HepG2 (cell line): Measurements from ENCODE around the gene ZNF30. TPM values are rescaled to one million over a fixed set of nuclear protein-coding genes. Genes with fewer than 3 reads are reported as not detected.

Experiments used
- ATAC-seq: fragments of 200-7000 bp; cut with Tn5 transposase; 3 replicates; pipeline ENCODE4 v1.9.1; 2020; ENCODE audit warnings: mild to moderate bottlenecking, moderate library complexity
- BruUV-seq: library from RNA; stranded (reverse); fragments of 400-500 nt; replicated peaks from 2 replicates; lab custom pipeline; 2021; lab: Mats Ljungman, UMichigan
- CTCF ChIA-PET: fragments of 300-600 bp; formaldehyde crosslinking; extraction: SDS; loops from one replicate; lab custom pipeline; 2021; ENCODE audit warnings: low total read pairs, inconsistent platforms, low intra/inter-chr PET ratio; lab: Yijun Ruan, JAX
- POLR2A ChIA-PET: fragments of 350-600 bp; sonication (Branson Sonifier 250); formaldehyde crosslinking; loops from one replicate; lab custom pipeline; 2020; ENCODE audit warnings: antibody characterized with exemption, inconsistent platforms; lab: Yijun Ruan, JAX
- DNase-seq: peaks from one replicate; pipeline ENCODE4 v3.0.0-alpha.2; 2015; ENCODE audit warnings: low spot score
- FAIRE-seq: peaks from 3 replicates; lab custom pipeline; 2011; peaks lifted over from hg19 to GRCh38; lab: Jason Lieb, UNC
- H2AFZ ChIP-seq: one replicate; pipeline ENCODE4 v1.6.1; 2011; ENCODE audit warnings: low read length, inconsistent platforms
- H3K27ac ChIP-seq: fragments of 300-600 bp; 3 replicates; pipeline ENCODE4 v1.8.0; 2011; ENCODE audit warnings: mixed run types, mild to moderate bottlenecking, mixed read lengths, low read length, inconsistent platforms; ENCODE audit not compliant: insufficient read depth; ENCODE audit errors: extremely low read length
- H3K27me3 ChIP-seq, 2 experiments: fragments of 200-600 bp in 1 of 2; 2 replicates in 1 of 2; 3 replicates in 1 of 2; pipeline versions ENCODE4 v1.6.0 to v1.8.0; 2011; ENCODE audit warnings: low read length in 2 of 2, mild to moderate bottlenecking in 2 of 2, moderate library complexity in 2 of 2, inconsistent platforms in 1 of 2; ENCODE audit not compliant: insufficient read depth in 2 of 2, control insufficient read depth in 1 of 2
- H3K36me3 ChIP-seq, 2 experiments: fragments of 200-600 bp in 1 of 2; replicated peaks in 1 of 2; 2 replicates in 1 of 2; 3 replicates in 1 of 2; pipeline versions ENCODE4 v1.5.1 to v1.8.0; 2011; ENCODE audit warnings: low read length in 2 of 2, inconsistent platforms in 1 of 2; ENCODE audit not compliant: insufficient read depth in 2 of 2, control insufficient read depth in 1 of 2
- H3K4me1 ChIP-seq: 2 replicates; pipeline ENCODE4 v1.5.1; 2012; ENCODE audit warnings: low read length, inconsistent platforms; ENCODE audit not compliant: insufficient read depth
- H3K4me2 ChIP-seq: 2 replicates; pipeline ENCODE4 v1.6.0; 2011; ENCODE audit warnings: low read depth, low read length, inconsistent platforms
- H3K4me3 ChIP-seq, 3 experiments: fragments of 200-600 bp in 1 of 3; sonication (generic), shearing (Covaris generic) in 1 of 3; replicated peaks in 1 of 3; 2 replicates each; pipeline ENCODE4 v1.5.1; 2011 to 2016; ENCODE audit warnings: low read length in 3 of 3, inconsistent platforms in 2 of 3, low read depth in 2 of 3, mild to moderate bottlenecking in 2 of 3, control low read depth in 1 of 3, mixed read lengths in 1 of 3; ENCODE audit not compliant: insufficient read depth in 1 of 3
- H3K79me2 ChIP-seq: one replicate; pipeline ENCODE4 v1.6.1; 2011; ENCODE audit warnings: low read length, inconsistent platforms; ENCODE audit not compliant: insufficient read depth
- H3K9ac ChIP-seq: 2 replicates; pipeline ENCODE4 v1.6.0; 2011; ENCODE audit warnings: mild to moderate bottlenecking, low read depth, low read length, inconsistent platforms; ENCODE audit not compliant: insufficient read depth
- H3K9me3 ChIP-seq: 2 replicates; pipeline ENCODE4 v1.5.1; 2012; ENCODE audit warnings: mild to moderate bottlenecking, low read length
- H4K20me1 ChIP-seq: 2 replicates; pipeline ENCODE4 v1.6.0; 2011; ENCODE audit warnings: inconsistent platforms, mild to moderate bottlenecking, low read length, moderate library complexity; ENCODE audit not compliant: insufficient read depth
- CCDC6 ChIP-seq: sonication (generic); formaldehyde crosslinking; IDR thresholded peaks from 2 replicates; pipeline ENCODE4 v1.8.1; 2022; ENCODE audit warnings: mild to moderate bottlenecking, missing genetic modification reagents, moderate library complexity
- DPF2 ChIP-seq: sonication (generic); formaldehyde crosslinking; IDR thresholded peaks from 2 replicates; pipeline ENCODE4 v1.4.0; 2020; ENCODE audit warnings: mild to moderate bottlenecking, low read depth, missing genetic modification reagents, borderline replicate concordance
- ELF3 ChIP-seq: IDR thresholded peaks from 2 replicates; pipeline ENCODE4 v1.6.1; 2016; ENCODE audit warnings: missing genetic modification reagents, missing compliant biosample characterization
- MAFK ChIP-seq, 2 experiments: IDR thresholded peaks in 1 of 2; conservative IDR thresholded peaks in 1 of 2; 2 replicates each; pipeline ENCODE4 v1.6.1; 2011; ENCODE audit warnings: improper control_type of control experiment in 2 of 2, low read length in 2 of 2
- PRPF4 ChIP-seq: fragments of 200-400 bp; formaldehyde crosslinking; IDR thresholded peaks from 2 replicates; pipeline ENCODE4 v1.6.1; 2016; ENCODE audit warnings: low read length, low read depth; ENCODE audit not compliant: poor library complexity, severe bottlenecking
- SALL2 ChIP-seq: sonication (generic); formaldehyde crosslinking; IDR thresholded peaks from 2 replicates; pipeline ENCODE4 v1.8.1; 2023; ENCODE audit warnings: mild to moderate bottlenecking, missing genetic modification reagents, inconsistent platforms
- TOPORS ChIP-seq: sonication (generic); formaldehyde crosslinking; IDR thresholded peaks from 2 replicates; pipeline ENCODE4 v1.8.0; 2023; ENCODE audit warnings: mild to moderate bottlenecking, missing genetic modification reagents
- XRCC5 ChIP-seq: fragments of 200-400 bp; formaldehyde crosslinking; optimal IDR thresholded peaks from 2 replicates; pipeline ENCODE3; 2017; ENCODE audit warnings: mild to moderate bottlenecking, low read length
- ZNF160 ChIP-seq: sonication (generic); formaldehyde crosslinking; IDR thresholded peaks from 2 replicates; pipeline ENCODE4 v1.8.0; 2022; ENCODE audit warnings: mild to moderate bottlenecking, inconsistent platforms, missing genetic modification reagents
- ZNF180 ChIP-seq: sonication (generic); formaldehyde crosslinking; IDR thresholded peaks from 2 replicates; pipeline ENCODE4 v1.4.0; 2020; ENCODE audit warnings: low read depth, missing genetic modification reagents, borderline replicate concordance
- ZNF230 ChIP-seq: sonication (generic); formaldehyde crosslinking; IDR thresholded peaks from 2 replicates; pipeline ENCODE4 v1.4.0; 2020; ENCODE audit warnings: mild to moderate bottlenecking, missing genetic modification reagents
- ZNF550 ChIP-seq: sonication (generic); formaldehyde crosslinking; IDR thresholded peaks from 2 replicates; pipeline ENCODE4 v1.4.0; 2020; ENCODE audit warnings: mild to moderate bottlenecking, missing genetic modification reagents, borderline replicate concordance
- WGBS: methylation state at CpG from one replicate; pipeline ENCODE4 v1.1.6; 2017; ENCODE audit warnings: low lambda C conversion rate; 5-methylcytosine and 5-hydroxymethylcytosine counted together
- in situ Hi-C: cut with HindIII; loops from 2 replicates; pipeline ENCODE4 v1.10.0; 2017; ENCODE audit warnings: low pct_unique_long_range_greater_than_20kb; ENCODE audit not compliant: extremely low pct_ligation_motif_present
- intact Hi-C: fragments of 100-400 bp; cut with micrococcal nuclease; formaldehyde crosslinking; loops from one replicate; pipeline ENCODE4 v1.10.0; 2022; ENCODE audit not compliant: unreplicated experiment
- polyA plus RNA-seq, 8 experiments: library from polyadenylated mRNA; depleted of rRNA in 3 of 8; stranded (reverse) in 7 of 8; unstranded in 1 of 8; fragments of >200 nt; fragmentation: Illumina TruSeq in 4 of 8; extraction: Trizol in 4 of 8; gene quantifications; 2 replicates each; pipeline versions ENCODE4 v1.2.1 to v1.2.3, GENCODE V29; 2011 to 2016; ENCODE audit warnings: low read depth in 4 of 8, missing spikeins in 1 of 8, mixed read lengths in 1 of 8; ENCODE audit not compliant: insufficient read depth in 1 of 8
- total RNA-seq, 5 experiments: library from RNA; depleted of rRNA; stranded (reverse); fragments of >200 nt; fragmentation: Illumina TruSeq; extraction: Trizol; gene quantifications; 2 replicates each; pipeline ENCODE4 v1.2.3, GENCODE V29; 2016; ENCODE audit warnings: low read depth in 1 of 5
- TF ChIP-seq, protein P1 (sequence below): IDR thresholded peaks from 2 replicates; pipeline ENCODE4 v1.6.1; 2018; ENCODE audit warnings: missing genetic modification reagents
- TF ChIP-seq, protein P2 (sequence below): sonication (generic); formaldehyde crosslinking; IDR thresholded peaks from 2 replicates; pipeline ENCODE4 v1.5.0; 2020; ENCODE audit warnings: mild to moderate bottlenecking, missing genetic modification reagents
- TF ChIP-seq, protein P3 (sequence below): sonication (generic); formaldehyde crosslinking; IDR thresholded peaks from 2 replicates; pipeline ENCODE4 v1.5.0; 2020; ENCODE audit warnings: missing genetic modification reagents, mild to moderate bottlenecking, borderline replicate concordance

ZNF30 gene
- total and polyA plus RNA-seq, 2 of the 13 experiments (the other 11 are each of a cell fraction or from before 2014, with no cell fraction given) = 2.3 to 4.4 TPM

DNA sequence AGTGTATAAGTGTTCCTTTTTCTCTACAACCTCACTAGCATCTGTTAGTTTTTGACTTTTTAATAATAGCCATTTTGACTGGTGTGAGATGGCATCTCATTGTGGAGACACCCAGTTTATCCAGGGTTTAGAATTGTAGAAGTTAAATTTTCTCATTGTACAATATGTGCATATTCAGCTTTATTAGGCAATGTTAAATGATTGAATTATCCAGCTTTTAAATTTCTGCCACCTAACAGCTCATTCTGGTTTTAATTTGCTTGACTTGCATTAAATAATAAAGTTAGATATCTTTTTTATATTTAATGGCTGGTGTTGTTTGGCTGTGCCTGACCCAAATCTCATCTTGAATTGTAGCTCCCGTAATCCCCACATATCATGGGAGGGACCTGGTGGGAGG, 46.7 kb upstream of the ZNF30 start:
- intact Hi-C loops (no loop called here), in situ Hi-C loops (no loop called here)
- H3K4me2 ChIP-seq = no peak overlapping the region
- peaks cover 2 to 9% of the 10 kb centered on the region in 2 experiments; a peak in 3 of 5 replicates for H3K27me3 ChIP-seq
- no peak for FAIRE-seq
- no peaks in the 10 kb centered on the region for H3K79me2 ChIP-seq
- ChIA-PET CTCF (no interaction called here), POLR2A (no interaction called here)
- no peak overlapping the region for H3K4me3 ChIP-seq
- 41% methylated on average over 1 of the region's 1 CpG for WGBS
- H3K4me1 ChIP-seq = peaks cover 28% of the 10 kb centered on the region
- BruUV-seq = no TSS peak
- no peak for DNase-seq
- TF ChIP-seq, protein P1, sequence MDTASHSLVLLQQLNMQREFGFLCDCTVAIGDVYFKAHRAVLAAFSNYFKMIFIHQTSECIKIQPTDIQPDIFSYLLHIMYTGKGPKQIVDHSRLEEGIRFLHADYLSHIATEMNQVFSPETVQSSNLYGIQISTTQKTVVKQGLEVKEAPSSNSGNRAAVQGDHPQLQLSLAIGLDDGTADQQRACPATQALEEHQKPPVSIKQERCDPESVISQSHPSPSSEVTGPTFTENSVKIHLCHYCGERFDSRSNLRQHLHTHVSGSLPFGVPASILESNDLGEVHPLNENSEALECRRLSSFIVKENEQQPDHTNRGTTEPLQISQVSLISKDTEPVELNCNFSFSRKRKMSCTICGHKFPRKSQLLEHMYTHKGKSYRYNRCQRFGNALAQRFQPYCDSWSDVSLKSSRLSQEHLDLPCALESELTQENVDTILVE = no peak
- TF ChIP-seq PRPF4 (no peak), CCDC6 (CRISPR knock-in tag) (no peak), MAFK (conservative IDR thresholded peaks at IDR 0.05 in 1 of 2, IDR thresholded peaks at IDR 0.05 in 1 of 2; ENCODE audit: low read length in 2 of 2) (peak in 1 of 2 experiments; percentile 25; a peak in 1 of 4 replicates)
- H3K9me3 ChIP-seq = peaks cover 11% of the 10 kb centered on the region; the same call in 1 of the 2 replicates
- H3K27ac ChIP-seq = no peak overlapping the region
- H2AFZ ChIP-seq = no peak overlapping the region
- H3K36me3 ChIP-seq = no peaks in the 10 kb centered on the region
- H4K20me1 ChIP-seq = no peaks in the 10 kb centered on the region
- no peak overlapping the region for H3K9ac ChIP-seq
- ATAC-seq = no peak

DNA sequence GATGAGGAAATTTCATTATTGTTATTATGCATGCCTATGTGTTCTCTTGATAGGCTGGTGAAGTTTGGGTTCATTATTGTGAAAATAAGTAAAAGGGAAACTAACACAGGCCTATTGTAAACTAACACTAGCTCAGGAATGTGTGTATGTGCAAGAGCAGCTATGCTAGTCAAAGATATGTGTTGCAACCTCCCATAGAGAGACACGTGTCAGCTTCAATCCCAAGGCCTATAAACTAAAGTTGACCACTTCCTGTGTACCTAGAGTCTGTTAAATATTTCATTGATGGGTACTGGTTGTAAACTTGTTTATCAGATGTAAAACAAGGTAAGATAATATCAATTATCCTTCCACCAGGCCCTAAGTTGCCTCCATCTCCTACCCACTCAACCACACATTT, 44.7 kb upstream of the ZNF30 start:
- no peak overlapping the region for H3K27ac ChIP-seq
- ATAC-seq (peak; percentile 79), DNase-seq (peak; percentile 75), FAIRE-seq (peak; percentile 49)
- H3K9me3 ChIP-seq = peaks cover 21% of the 10 kb centered on the region; the same call in 1 of the 2 replicates
- BruUV-seq = no TSS peak
- in situ Hi-C loops = no loop called here
- no peak overlapping the region for H3K9ac ChIP-seq
- POLR2A ChIA-PET = no interaction called here
- H3K36me3 ChIP-seq = no peaks in the 10 kb centered on the region
- H3K4me1 ChIP-seq = peaks cover 22% of the 10 kb centered on the region
- CTCF ChIA-PET = no interaction called here
- no peak overlapping the region for H3K4me3 ChIP-seq
- no peak overlapping the region for H2AFZ ChIP-seq
- peaks cover 2 to 7% of the 10 kb centered on the region in 2 experiments; a peak in 3 of 5 replicates for H3K27me3 ChIP-seq
- intact Hi-C loops = no loop called here
- no peaks in the 10 kb centered on the region for H3K79me2 ChIP-seq
- H4K20me1 ChIP-seq = no peaks in the 10 kb centered on the region
- 0% methylated on average over 1 of the region's 1 CpG for WGBS
- no peak overlapping the region for H3K4me2 ChIP-seq
- TF ChIP-seq TOPORS (CRISPR knock-in tag) (no peak), ZNF180 (no peak), ELF3 (CRISPR knock-in tag) (0 out of 2 replicates have a peak, but pooled peaks have one; percentile 54), XRCC5 (no peak), DPF2 (no peak), ZNF230 (no peak), SALL2 (no peak), ZNF550 (no peak), ZNF160 (no peak)
- TF ChIP-seq, protein P2, sequence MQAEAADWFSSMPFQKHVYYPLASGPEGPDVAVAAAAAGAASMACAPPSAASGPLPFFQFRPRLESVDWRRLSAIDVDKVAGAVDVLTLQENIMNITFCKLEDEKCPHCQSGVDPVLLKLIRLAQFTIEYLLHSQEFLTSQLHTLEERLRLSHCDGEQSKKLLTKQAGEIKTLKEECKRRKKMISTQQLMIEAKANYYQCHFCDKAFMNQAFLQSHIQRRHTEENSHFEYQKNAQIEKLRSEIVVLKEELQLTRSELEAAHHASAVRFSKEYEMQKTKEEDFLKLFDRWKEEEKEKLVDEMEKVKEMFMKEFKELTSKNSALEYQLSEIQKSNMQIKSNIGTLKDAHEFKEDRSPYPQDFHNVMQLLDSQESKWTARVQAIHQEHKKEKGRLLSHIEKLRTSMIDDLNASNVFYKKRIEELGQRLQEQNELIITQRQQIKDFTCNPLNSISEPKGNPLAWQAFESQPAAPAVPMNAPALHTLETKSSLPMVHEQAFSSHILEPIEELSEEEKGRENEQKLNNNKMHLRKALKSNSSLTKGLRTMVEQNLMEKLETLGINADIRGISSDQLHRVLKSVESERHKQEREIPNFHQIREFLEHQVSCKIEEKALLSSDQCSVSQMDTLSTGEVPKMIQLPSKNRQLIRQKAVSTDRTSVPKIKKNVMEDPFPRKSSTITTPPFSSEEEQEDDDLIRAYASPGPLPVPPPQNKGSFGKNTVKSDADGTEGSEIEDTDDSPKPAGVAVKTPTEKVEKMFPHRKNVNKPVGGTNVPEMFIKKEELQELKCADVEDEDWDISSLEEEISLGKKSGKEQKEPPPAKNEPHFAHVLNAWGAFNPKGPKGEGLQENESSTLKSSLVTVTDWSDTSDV (CRISPR knock-in tag) = no peak
- TF ChIP-seq, protein P3, sequence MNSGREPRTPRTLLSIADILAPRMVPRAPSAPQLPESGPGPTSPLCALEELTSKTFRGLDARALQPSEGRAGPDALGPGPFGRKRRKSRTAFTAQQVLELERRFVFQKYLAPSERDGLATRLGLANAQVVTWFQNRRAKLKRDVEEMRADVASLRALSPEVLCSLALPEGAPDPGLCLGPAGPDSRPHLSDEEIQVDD (CRISPR knock-in tag) = no peak
